ENCODE results near the gene ITGB3.

The ITGB3 gene

GRCh38 chr17:47231334-47231733 lies 22.3 kb upstream of the ITGB3 start:
- FAIRE-seq (no peak), DNase-seq (ENCODE audit: insufficient read length, low spot score) (no peak)
- TF ChIP-seq, protein P1, sequence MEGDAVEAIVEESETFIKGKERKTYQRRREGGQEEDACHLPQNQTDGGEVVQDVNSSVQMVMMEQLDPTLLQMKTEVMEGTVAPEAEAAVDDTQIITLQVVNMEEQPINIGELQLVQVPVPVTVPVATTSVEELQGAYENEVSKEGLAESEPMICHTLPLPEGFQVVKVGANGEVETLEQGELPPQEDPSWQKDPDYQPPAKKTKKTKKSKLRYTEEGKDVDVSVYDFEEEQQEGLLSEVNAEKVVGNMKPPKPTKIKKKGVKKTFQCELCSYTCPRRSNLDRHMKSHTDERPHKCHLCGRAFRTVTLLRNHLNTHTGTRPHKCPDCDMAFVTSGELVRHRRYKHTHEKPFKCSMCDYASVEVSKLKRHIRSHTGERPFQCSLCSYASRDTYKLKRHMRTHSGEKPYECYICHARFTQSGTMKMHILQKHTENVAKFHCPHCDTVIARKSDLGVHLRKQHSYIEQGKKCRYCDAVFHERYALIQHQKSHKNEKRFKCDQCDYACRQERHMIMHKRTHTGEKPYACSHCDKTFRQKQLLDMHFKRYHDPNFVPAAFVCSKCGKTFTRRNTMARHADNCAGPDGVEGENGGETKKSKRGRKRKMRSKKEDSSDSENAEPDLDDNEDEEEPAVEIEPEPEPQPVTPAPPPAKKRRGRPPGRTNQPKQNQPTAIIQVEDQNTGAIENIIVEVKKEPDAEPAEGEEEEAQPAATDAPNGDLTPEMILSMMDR (IDR thresholded peaks at IDR 0.05; ENCODE audit: insufficient read depth, missing control alignments), result no peak

- FAIRE-seq (no peak), DNase-seq (ENCODE audit: insufficient read length, low spot score) (no peak)
Measured at GRCh38 chr17:47231866-47232265, 21.8 kb upstream of the ITGB3 start.

GRCh38 chr17:47232465-47232864 lies 21.2 kb upstream of the ITGB3 start:
- TF ChIP-seq, protein P1 (IDR thresholded peaks at IDR 0.05; ENCODE audit: insufficient read depth, missing control alignments), result no peak
- FAIRE-seq (no peak), DNase-seq (ENCODE audit: insufficient read length, low spot score) (no peak)

More at GRCh38 chr17:47231866-47232265, 21.8 kb upstream of the ITGB3 start:
- TF ChIP-seq, protein P1 (IDR thresholded peaks at IDR 0.05; ENCODE audit: insufficient read depth, missing control alignments), result no peak

DNA sequence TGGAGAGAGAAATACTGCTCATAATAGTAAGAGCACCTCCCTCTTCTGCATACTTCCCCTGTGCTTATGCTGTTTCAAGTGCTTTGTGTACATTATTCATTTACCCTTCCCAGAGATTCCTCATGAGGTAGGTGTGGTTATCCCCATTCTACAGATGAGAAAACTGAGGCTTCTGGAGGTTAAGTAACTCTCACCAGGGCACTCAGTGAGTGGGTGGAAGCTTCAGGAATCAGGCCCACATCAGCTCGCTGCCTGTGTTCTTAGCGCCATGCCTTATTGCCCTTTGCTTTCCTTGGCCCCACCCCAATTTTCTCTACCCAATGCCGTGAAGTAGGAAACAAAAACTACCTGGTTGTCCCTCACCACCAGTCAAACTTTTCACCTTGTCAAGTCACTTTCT lies 18.1 kb upstream of the ITGB3 start:
- no peak for FAIRE-seq
- TF ChIP-seq, protein P1 (IDR thresholded peaks at IDR 0.05; ENCODE audit: insufficient read depth, missing control alignments), result no peak
- no peak for DNase-seq (ENCODE audit: insufficient read length, low spot score)

GRCh38 chr17:47235923-47236322 lies 17.7 kb upstream of the ITGB3 start:
- FAIRE-seq (no peak), DNase-seq (ENCODE audit: insufficient read length, low spot score) (no peak)
- TF ChIP-seq, protein P1 (IDR thresholded peaks at IDR 0.05; ENCODE audit: insufficient read depth, missing control alignments), result no peak

DNA sequence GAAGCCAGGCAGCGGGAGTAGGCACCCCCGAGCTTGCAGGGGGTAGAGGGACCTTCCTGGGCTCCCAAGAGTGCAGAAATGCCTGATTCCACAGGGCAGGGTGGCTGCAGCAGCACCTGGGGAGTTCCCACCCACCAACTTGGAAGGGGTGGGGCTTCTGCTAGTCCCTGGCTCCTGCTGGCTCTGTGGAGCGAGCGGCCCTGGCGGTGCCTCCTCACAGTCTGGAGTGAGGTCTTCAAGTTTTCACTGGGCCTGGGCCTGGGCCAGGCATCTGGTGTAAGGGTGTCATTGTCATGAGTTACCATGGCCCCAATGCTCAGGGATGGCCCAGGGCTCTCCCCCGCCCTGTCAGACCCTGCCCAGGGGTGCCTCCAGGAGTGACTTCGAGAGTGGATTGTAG lies 15.8 kb upstream of the ITGB3 start:
- TF ChIP-seq, protein P1 (IDR thresholded peaks at IDR 0.05; ENCODE audit: insufficient read depth, missing control alignments), result no peak
- no peak for FAIRE-seq
- no peak for DNase-seq (ENCODE audit: insufficient read length, low spot score)

DNA sequence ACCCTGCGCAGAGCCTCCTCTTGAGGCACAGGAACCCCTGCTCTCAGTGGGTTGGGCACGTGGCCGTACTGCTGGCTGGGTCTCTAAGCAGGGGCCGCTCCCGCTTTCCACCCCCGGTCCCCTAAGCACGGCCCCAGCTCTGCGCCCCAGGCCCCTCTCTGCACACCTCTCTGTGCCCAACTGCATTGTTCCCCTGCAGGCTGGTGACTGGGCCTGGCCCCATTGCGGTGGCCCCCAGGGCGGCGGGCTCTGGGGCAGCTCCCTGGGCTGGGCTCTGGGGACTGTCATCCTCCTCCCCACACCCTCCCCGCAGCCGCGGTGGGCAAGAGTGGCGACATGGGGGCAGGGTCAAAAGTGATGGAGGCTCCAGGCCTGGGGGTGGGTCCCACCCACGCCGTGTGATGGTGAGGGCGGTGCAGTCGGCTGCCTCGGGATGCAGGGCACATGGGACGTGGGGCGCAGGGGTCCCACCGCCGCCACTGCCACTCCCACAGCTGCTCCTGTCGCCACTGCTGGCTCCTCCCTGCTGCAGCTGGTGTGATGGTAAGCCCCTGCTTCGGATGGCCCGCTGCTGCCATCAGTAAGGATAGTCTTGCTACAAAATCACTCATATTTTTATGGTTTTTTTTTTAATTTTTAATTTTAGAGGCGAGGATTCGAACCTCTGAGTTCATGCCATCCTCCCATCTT lies 15.2 kb upstream of the ITGB3 start:
- TF ChIP-seq, protein P1 (IDR thresholded peaks at IDR 0.05; ENCODE audit: insufficient read depth, missing control alignments), result no peak
- FAIRE-seq (no peak), DNase-seq (ENCODE audit: insufficient read length, low spot score) (no peak)

Measured in D721Med (cell line).